ENCODE measurements around the gene METTL13.
A peak's percentile ranks its signal among the peaks of the same experiment; 100 is the strongest.

The METTL13 gene, protein sequence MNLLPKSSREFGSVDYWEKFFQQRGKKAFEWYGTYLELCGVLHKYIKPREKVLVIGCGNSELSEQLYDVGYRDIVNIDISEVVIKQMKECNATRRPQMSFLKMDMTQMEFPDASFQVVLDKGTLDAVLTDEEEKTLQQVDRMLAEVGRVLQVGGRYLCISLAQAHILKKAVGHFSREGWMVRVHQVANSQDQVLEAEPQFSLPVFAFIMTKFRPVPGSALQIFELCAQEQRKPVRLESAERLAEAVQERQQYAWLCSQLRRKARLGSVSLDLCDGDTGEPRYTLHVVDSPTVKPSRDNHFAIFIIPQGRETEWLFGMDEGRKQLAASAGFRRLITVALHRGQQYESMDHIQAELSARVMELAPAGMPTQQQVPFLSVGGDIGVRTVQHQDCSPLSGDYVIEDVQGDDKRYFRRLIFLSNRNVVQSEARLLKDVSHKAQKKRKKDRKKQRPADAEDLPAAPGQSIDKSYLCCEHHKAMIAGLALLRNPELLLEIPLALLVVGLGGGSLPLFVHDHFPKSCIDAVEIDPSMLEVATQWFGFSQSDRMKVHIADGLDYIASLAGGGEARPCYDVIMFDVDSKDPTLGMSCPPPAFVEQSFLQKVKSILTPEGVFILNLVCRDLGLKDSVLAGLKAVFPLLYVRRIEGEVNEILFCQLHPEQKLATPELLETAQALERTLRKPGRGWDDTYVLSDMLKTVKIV

GRCh38 chr1:171781176-171781875, at the start of gene METTL13:
TSS of gene METTL13 (plus strand) at chr1:171781660. CDS start at chr1:171781968, 308 bp downstream.
- DNase-seq, result peak; percentile 98

DNA sequence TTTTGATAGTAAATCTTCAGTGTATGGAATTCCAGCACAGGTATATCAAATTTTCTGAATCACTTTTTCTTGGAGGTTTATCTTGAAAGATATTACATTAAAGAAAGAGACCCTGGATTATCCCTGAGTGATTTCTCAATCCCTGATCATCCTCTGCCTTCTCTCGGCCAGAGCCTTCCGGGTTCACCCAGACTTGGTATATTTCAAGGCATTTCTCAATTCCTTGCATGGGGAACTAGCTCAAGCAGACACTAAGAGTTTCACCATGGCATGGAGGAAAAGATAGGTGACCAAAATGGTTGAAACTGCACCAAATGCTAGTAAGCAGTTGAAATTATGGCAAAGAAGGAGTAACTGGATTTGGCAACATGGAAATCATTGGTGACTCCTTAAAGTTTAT, 45.3 kb upstream of the METTL13 start:
- no peak for DNase-seq

DNA sequence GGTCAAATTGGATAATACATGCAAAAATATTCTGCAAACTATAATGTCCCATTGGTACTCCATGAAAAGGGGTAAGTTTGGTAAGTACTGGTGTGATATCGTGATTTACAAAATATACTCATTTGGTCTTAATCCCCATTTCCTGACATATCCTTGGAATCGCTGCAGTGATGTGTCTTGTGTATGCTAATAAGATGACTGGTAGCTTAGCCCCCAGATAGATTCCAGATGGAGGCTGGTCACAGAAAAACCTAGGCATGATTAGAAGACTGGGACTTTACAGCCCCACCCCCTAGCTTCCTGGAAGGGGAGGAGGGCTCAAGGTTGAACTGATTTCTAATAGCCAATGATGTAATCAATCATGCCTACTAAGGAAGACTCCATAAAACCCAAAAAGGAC, 42.5 kb upstream of the METTL13 start:
- no peak for DNase-seq

- no peak for DNase-seq
These were observed 41.8 kb upstream of the METTL13 start for GRCh38 chr1:171739656-171740055.

DNA sequence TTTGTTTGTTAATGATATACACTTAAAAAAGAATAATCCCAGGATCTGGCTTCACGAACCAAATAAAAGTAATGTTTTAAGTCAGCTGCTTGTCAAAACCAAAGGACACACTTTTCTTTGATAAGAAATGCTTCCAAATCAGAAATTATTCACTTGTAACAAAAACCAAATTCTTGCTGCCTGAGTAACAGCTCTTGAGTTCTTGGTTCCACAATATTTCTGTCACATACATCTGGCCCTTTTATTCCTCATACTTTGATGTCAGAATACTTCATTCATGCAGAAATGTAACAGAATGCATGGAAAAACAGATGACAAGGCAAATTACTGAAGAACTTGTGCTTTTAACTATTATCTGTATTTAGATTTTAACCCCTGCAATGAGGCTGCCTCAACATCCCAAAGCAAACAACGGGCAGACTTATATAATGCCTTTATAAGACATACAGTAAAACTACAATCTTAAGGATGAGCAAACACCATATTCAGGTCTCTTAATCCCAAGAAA, 41.0 kb upstream of the METTL13 start:
- no peak for DNase-seq

- no peak for DNase-seq
These were observed 40.2 kb upstream of the METTL13 start for GRCh38 chr1:171740987-171741871.

DNA sequence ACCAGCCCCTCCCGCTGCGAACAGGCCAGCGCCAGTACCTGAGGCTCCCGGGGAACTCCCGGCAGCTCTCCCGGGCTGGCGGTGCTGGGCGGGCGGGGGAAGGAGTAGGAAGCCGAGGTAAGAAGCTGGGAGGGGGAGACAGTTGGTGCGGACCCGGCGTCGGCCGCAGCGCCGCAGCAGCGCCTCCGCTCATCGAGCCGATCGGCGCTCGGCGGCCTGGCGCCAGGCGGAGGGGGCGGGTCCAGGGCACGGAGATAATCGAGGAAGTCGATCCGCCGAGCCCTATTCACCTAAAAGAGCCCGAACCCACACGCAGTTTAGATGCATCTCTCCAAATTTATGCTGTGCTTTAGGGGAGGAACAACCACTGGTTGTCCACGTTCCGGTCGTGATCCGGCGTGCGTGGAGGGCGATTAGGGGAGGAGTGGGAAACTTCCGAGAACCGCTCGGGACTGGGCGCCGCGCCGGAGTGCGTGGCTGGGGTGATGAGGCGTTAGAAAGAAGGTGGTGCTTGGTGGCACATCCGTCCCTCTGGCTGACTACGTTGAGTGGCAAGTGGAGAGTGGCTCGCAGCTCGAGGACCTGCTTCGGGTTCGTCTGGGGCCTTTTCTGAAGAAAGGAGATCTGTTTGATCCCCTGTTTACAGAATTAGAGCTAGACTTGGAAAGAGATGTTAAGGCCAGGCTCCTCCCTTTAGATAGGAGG, 39.4 kb upstream of the METTL13 start, which contains the start of gene VAMP4:
Gene VAMP4 (minus strand): TSS at position 194 of the 705 bp plus-strand sequence. CDS start 3,651 bp downstream, outside the sequence.
- DNase-seq, result peak; percentile 64

GRCh38 chr1:171742577-171742922, 38.9 kb upstream of the METTL13 start:
- DNase-seq, result no peak

GRCh38 chr1:171743081-171743870, 38.2 kb upstream of the METTL13 start:
- no peak for DNase-seq

DNA sequence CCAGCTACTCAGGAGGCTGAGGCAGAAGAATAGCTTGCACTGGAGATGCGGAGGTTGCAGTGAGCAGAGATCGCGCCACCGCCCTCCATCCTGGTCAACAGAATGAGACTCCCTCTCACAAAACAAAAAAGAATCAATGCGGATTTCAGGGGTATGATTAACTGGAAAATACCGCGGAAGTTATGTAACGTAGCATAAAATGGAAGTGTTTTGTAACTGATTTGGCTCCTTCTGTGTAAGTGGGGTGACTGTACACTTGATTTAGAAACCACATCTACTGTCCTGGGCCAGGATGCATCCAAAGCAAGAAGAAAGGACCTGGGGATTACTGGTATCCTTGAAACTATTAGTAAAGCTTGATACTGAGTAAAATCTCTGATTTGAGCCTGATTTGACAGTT, 36.5 kb upstream of the METTL13 start:
- DNase-seq, result no peak

GRCh38 chr1:171748651-171749050, 32.8 kb upstream of the METTL13 start:
- DNase-seq, result no peak

GRCh38 chr1:171751221-171751620, 30.2 kb upstream of the METTL13 start:
- DNase-seq, result no peak

GRCh38 chr1:171753182-171753581, 28.3 kb upstream of the METTL13 start:
- DNase-seq, result no peak

GRCh38 chr1:171753685-171754352, 27.6 kb upstream of the METTL13 start:
- DNase-seq, result no peak

DNA sequence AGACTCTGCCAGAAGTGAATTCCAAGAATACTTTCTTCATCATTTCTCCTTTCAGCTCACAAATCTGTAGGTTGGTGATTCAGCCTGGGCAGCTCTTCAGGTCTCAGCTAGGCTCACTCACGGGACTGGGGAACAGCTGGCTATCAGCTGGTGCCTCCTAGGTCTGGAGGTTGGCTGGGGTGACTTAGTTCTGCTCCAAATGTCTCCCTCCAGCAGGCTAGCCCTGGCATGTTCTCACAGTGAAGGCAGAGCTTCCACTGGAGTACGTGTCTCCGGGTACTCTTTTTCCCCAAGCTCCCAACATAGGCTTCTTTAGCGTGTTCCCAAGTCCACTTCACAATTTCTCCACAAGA, 27.1 kb upstream of the METTL13 start:
- DNase-seq, result no peak

- DNase-seq, result no peak
These were observed 26.5 kb upstream of the METTL13 start for GRCh38 chr1:171754971-171755370.

DNA sequence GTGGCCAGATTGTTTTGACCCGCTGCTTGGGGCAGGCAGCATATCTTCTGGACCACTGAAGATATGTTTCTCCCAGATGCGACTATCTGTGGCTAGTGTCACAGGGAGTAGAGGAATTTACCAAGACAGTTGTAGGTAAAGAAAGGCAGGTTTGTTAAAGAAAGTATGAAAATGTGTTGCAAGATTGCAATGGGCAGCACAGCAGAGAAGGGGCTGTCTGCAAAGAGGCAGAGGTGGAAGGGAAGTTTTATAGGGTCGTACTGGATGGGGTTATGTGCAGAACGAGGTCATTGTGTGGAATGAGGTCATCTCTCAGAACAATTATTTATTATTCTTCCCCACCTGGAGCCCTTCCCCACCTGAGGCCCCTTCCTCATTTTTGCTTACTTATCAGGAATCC, 24.6 kb upstream of the METTL13 start:
- DNase-seq, result no peak

GRCh38 chr1:171758011-171758410, 23.4 kb upstream of the METTL13 start:
- DNase-seq, result no peak

GRCh38 chr1:171762143-171762563, 19.3 kb upstream of the METTL13 start:
- no peak for DNase-seq

DNA sequence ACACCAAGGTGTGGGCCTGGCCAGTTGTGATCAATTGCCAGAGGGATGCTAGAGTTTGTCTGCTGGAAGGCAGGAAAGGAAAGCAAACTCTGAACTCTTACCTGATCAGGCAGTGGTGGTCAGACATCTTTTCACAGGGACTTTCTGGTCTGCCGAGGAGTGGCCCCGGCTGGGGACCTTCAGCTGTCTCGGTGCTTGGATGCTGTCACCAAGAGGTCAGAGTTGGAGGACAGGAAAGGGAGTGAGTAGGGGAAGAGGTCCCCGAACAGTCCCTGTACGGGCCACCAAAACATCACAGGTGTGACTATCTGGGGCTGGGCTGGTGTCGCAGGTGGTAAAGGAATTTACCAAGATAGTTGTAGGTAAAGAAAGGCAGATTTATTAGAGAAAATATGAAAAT, 17.7 kb upstream of the METTL13 start:
- no peak for DNase-seq

Measured in NCI-H2081 treated with DMSO at 0.1 percent for 48 hours (cell line).